Sigmoid colon (tissue), 7 donors: ENCODE results near the gene ATF7. TPM values are rescaled to one million over a fixed set of nuclear protein-coding genes. Genes with fewer than 3 reads are reported as not detected.
A peak's percentile ranks its signal among the peaks of the same experiment; 100 is the strongest.

Experiments
- DNase-seq: peaks from one replicate; pipeline ENCODE4 v3.0.0-alpha.2; 2019
- H3K27ac ChIP-seq, 4 donors: fragments of 200-600 bp; sonication (generic); one replicate each; pipeline ENCODE4 v1.5.1; 2016 to 2019; ENCODE audit warnings: mild to moderate bottlenecking in 1 of 4
- H3K27me3 ChIP-seq, 3 donors: fragments of 200-600 bp; sonication (generic); one replicate each; pipeline ENCODE4 v1.5.1; 2019; ENCODE audit warnings: mild to moderate bottlenecking in 1 of 3
- H3K36me3 ChIP-seq, 4 donors: fragments of 200-600 bp; sonication (generic); one replicate each; pipeline ENCODE4 v1.5.1; 2016 to 2019
- H3K4me1 ChIP-seq, 4 donors: fragments of 200-600 bp; sonication (generic); one replicate each; pipeline ENCODE4 v1.5.1; 2017 to 2019
- H3K4me3 ChIP-seq, 4 donors: fragments of 200-600 bp; sonication (generic); one replicate each; pipeline ENCODE4 v1.5.1; 2017 to 2019; ENCODE audit warnings: mild to moderate bottlenecking in 2 of 4, moderate library complexity in 1 of 4
- H3K9me3 ChIP-seq, 4 donors: fragments of 200-600 bp in 3 of 4; sonication (generic) in 3 of 4; one replicate each; pipeline versions ENCODE4 v1.5.1 to v1.6.1; 2013 to 2019
- CTCF ChIP-seq, 4 experiments: fragments of 450-650 bp in 3 of 4; fragments of 200-600 bp in 1 of 4; IDR thresholded peaks; one replicate each; pipeline ENCODE4 v1.5.1; 2016 to 2019; ENCODE audit warnings: antibody characterized with exemption in 4 of 4, mild to moderate bottlenecking in 3 of 4, moderate library complexity in 2 of 4
- EP300 ChIP-seq, 4 donors: sonication (generic); formaldehyde crosslinking; IDR thresholded peaks; one replicate each; pipeline ENCODE4 v1.6.1; 2017; ENCODE audit warnings: antibody characterized with exemption in 4 of 4
- POLR2A ChIP-seq, 2 donors: fragments of 450-650 bp; IDR thresholded peaks; one replicate each; pipeline ENCODE4 v1.6.1; 2016; ENCODE audit warnings: antibody characterized with exemption in 2 of 2, mild to moderate bottlenecking in 2 of 2, moderate library complexity in 2 of 2
- POLR2AphosphoS5 ChIP-seq, 4 donors: sonication (generic); formaldehyde crosslinking; IDR thresholded peaks; one replicate each; pipeline ENCODE4 v1.6.1; 2017; ENCODE audit warnings: antibody characterized with exemption in 4 of 4
- WGBS, 2 donors: extraction: QIAGEN DNeasy Blood & Tissue Kit; methylation state at CpG; one replicate each; pipeline ENCODE4 v1.1.7; 2013; 5-methylcytosine and 5-hydroxymethylcytosine counted together
- intact Hi-C: fragments of 100-400 bp; cut with DNase I; formaldehyde crosslinking; loops from one replicate; pipeline ENCODE4 v1.15.1; 2023
- polyA plus RNA-seq, 3 donors: library from polyadenylated mRNA; stranded (reverse); fragments of 200-250 nt; gene quantifications; one replicate each; pipeline ENCODE4 v1.2.3, GENCODE V29; 2013
- total RNA-seq, 4 donors: library from RNA; depleted of rRNA; stranded (reverse); fragments of >200 nt; gene quantifications; one replicate each; pipeline ENCODE4 v1.1.0, GENCODE V29; 2016
- donor health status: healthy with polysubstance abuse.
- donor health status: Bipolar disorder and iron deficiency.
- donor health status: healthy.

Gene ATF7
- total and polyA plus RNA-seq, 7 donors = 20.2 to 36.0 (median 22.0) TPM

GRCh38 chr12:53631721-53632120, 5.5 kb upstream of the ATF7 start:
- no peaks in the 10 kb centered on the region for H3K36me3 ChIP-seq
- H3K9me3 ChIP-seq = no peaks in the 10 kb centered on the region
- H3K27ac ChIP-seq = no peak overlapping the region
- no peak for TF ChIP-seq POLR2AphosphoS5 (IDR thresholded peaks at IDR 0.05)
- no peak for TF ChIP-seq POLR2A (IDR thresholded peaks at IDR 0.05)
- no peak for TF ChIP-seq EP300 (IDR thresholded peaks at IDR 0.05)
- no peak for TF ChIP-seq CTCF (IDR thresholded peaks at IDR 0.05)
- intact Hi-C loops = no loop called here
- H3K4me1 ChIP-seq = peaks cover 0 to 5% (median under 1%) of the 10 kb centered on the region in 4 donors
- H3K4me3 ChIP-seq = no peak overlapping the region
- no peak for DNase-seq
- 85 to 88% methylated on average over 1 of the region's 1 CpG for WGBS, 2 donors
- H3K27me3 ChIP-seq = no peaks in the 10 kb centered on the region

- H3K4me3 ChIP-seq = no peak overlapping the region
- H3K27me3 ChIP-seq = no peaks in the 10 kb centered on the region
- no peaks in the 10 kb centered on the region for H3K36me3 ChIP-seq
- intact Hi-C loops = loop anchor here (2.0 kb wide), 1 partner anchor 85 kb away; no protein-coding TSS in a partner anchor
- DNase-seq = no peak
- H3K4me1 ChIP-seq = peaks cover 0 to 32% (median 21%) of the 10 kb centered on the region in 4 donors
- no peaks in the 10 kb centered on the region for H3K9me3 ChIP-seq
- TF ChIP-seq CTCF (IDR thresholded peaks at IDR 0.05) = no peak
- no peak for TF ChIP-seq EP300 (IDR thresholded peaks at IDR 0.05)
- TF ChIP-seq POLR2A (IDR thresholded peaks at IDR 0.05) = no peak
- TF ChIP-seq POLR2AphosphoS5 (IDR thresholded peaks at IDR 0.05) = no peak
- 85 to 88% methylated on average over 11 of the region's 11 CpGs for WGBS, 2 donors
- no peak overlapping the region for H3K27ac ChIP-seq
Measured at GRCh38 chr12:53627919-53628318, 1.7 kb upstream of the ATF7 start.

GRCh38 chr12:53626702-53627169, 554 bp upstream of the ATF7 start:
- WGBS, 2 donors = 19 to 20% methylated on average over 6 of the region's 6 CpGs
- DNase-seq = no peak
- intact Hi-C loops = loop anchor here (1.0 to 2.0 kb wide), 2 partner anchors 50 to 84 kb away; partner anchors contain the start of gene ATP5MC2
- TF ChIP-seq CTCF (IDR thresholded peaks at IDR 0.05) (no peak), POLR2AphosphoS5 (IDR thresholded peaks at IDR 0.05) (no peak), EP300 (IDR thresholded peaks at IDR 0.05) (no peak), POLR2A (IDR thresholded peaks at IDR 0.05) (no peak)
- peak overlapping the region; percentile 59 to 70 (median 67) for H3K4me3 ChIP-seq
- no peaks in the 10 kb centered on the region for H3K36me3 ChIP-seq
- H3K9me3 ChIP-seq = no peaks in the 10 kb centered on the region
- peaks cover 0 to 39% (median 29%) of the 10 kb centered on the region in 4 donors for H3K4me1 ChIP-seq
- H3K27me3 ChIP-seq = no peaks in the 10 kb centered on the region
- peak overlapping the region; percentile 89 to 93 (median 90) for H3K27ac ChIP-seq

GRCh38 chr12:53625373-53625945, 723 bp downstream of the ATF7 start:
- WGBS, 2 donors = 3 to 17% methylated on average over 5 of the region's 5 CpGs
- Histone ChIP-seq H3K9me3 (no peaks in the 10 kb centered on the region), H3K4me1 (peaks cover 0 to 39% (median 32%) of the 10 kb centered on the region in 4 donors), H3K27me3 (no peaks in the 10 kb centered on the region), H3K36me3 (no peaks in the 10 kb centered on the region), H3K27ac (peak overlapping the region; percentile 89 to 93 (median 90)), H3K4me3 (peak overlapping the region; percentile 59 to 70 (median 67))
- intact Hi-C loops = no loop called here
- no peak for DNase-seq
- TF ChIP-seq POLR2A (IDR thresholded peaks at IDR 0.05) = no peak

GRCh38 chr12:53624956-53625355, 1.2 kb downstream of the ATF7 start:
- Histone ChIP-seq H3K27me3 (no peaks in the 10 kb centered on the region), H3K4me1 (peaks cover 0 to 39% (median 32%) of the 10 kb centered on the region in 4 donors), H3K9me3 (no peaks in the 10 kb centered on the region), H3K36me3 (no peaks in the 10 kb centered on the region), H3K4me3 (peak overlapping the region; percentile 59 to 70 (median 67)), H3K27ac (peak overlapping the region; percentile 89 to 93 (median 90))
- TF ChIP-seq POLR2A (IDR thresholded peaks at IDR 0.05) = no peak
- no peak for TF ChIP-seq CTCF (IDR thresholded peaks at IDR 0.05)
- TF ChIP-seq EP300 (IDR thresholded peaks at IDR 0.05) = no peak
- TF ChIP-seq POLR2AphosphoS5 (IDR thresholded peaks at IDR 0.05) = no peak
- intact Hi-C loops = no loop called here
- DNase-seq = no peak
- whole genome bisulfite sequencing, 2 donors = 15 to 36% methylated on average over 4 of the region's 4 CpGs
